Measurements from ENCODE around the gene MSL1.

DNA sequence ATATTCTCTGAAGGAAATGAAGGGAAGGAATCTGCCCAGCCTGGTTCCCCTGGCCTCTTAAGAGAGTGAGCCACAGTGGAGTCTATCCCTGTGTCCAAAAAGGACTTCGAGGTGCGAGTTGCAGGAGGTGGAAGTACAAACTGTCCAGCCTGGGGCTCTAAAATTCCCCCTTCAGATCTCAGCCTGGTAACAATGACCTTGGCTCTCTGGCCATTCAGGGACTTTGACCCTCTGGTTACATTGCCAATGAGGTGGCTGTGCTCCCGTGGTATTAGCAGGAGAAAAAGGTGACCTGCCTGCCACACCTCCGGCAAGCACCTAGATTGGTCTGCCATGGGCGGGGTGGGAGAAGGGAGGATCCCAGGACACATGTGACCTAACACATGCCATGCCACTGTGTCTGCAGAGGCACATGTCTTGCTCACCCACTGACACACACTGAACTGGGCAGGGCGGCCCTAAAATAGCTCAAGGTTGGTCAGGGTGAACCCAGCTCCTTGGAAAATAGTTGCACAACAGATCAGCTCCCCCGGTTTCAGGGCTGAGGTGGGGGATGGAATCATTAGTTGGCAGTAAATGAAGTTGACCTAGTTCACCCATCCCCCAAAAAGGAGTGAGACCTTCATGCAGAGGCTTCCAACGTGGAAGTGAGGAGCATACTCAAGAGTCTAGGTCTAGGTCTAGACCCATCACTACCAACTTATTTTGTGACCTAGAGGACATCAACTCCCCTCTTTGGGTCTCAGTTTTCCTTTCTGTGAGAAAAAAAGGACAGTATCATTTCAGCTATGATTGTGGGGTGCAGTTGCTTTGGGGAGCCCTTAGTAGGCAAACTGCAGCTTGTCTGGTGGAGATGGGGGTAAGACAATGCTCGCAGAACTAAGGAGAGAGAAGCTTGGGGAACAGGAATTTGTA, 23.6 kb upstream of the MSL1 start:
- TF ChIP-seq POLR2A (IDR thresholded peaks at IDR 0.05): peak in 1 of 2 donors; percentile 44
- TF ChIP-seq, protein P1, sequence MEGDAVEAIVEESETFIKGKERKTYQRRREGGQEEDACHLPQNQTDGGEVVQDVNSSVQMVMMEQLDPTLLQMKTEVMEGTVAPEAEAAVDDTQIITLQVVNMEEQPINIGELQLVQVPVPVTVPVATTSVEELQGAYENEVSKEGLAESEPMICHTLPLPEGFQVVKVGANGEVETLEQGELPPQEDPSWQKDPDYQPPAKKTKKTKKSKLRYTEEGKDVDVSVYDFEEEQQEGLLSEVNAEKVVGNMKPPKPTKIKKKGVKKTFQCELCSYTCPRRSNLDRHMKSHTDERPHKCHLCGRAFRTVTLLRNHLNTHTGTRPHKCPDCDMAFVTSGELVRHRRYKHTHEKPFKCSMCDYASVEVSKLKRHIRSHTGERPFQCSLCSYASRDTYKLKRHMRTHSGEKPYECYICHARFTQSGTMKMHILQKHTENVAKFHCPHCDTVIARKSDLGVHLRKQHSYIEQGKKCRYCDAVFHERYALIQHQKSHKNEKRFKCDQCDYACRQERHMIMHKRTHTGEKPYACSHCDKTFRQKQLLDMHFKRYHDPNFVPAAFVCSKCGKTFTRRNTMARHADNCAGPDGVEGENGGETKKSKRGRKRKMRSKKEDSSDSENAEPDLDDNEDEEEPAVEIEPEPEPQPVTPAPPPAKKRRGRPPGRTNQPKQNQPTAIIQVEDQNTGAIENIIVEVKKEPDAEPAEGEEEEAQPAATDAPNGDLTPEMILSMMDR (IDR thresholded peaks at IDR 0.05): no peak
